Hepatic stellate cell (primary cell): ENCODE results near the gene SPTBN1.
A peak's percentile ranks its signal among the peaks of the same experiment; 100 is the strongest.

ENCODE experiments used
- DNase-seq: peaks from one replicate; pipeline ENCODE4 v3.0.0; 2011; ENCODE audit warnings: low spot score

Gene SPTBN1

GRCh38 chr2:54434229-54434628, 21.9 kb upstream of the SPTBN1 start:
- no peak for DNase-seq

DNA sequence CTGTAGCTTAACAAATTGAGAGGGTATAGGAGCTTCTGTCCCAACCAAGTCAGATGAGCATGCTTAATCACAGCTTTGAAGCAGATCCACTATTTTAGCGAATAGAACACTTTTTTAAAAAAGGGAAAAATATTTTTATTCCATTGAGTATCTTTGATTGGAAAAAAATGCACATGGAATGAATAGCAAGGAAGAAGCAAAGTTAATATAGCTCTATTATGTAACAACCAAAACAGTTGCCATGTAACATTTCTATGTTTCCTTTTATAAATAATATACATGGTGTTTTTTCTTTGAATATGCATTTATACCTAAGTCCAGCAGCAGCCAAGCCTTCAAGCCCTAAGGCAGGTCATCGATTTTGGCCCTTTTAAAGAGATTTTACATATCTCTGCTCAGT, 21.4 kb upstream of the SPTBN1 start:
- DNase-seq: no peak

- DNase-seq: no peak
Measured at GRCh38 chr2:54435325-54436226, 20.6 kb upstream of the SPTBN1 start.

GRCh38 chr2:54437588-54437987, 18.5 kb upstream of the SPTBN1 start:
- no peak for DNase-seq

GRCh38 chr2:54438271-54438670, 17.9 kb upstream of the SPTBN1 start:
- DNase-seq: no peak

DNA sequence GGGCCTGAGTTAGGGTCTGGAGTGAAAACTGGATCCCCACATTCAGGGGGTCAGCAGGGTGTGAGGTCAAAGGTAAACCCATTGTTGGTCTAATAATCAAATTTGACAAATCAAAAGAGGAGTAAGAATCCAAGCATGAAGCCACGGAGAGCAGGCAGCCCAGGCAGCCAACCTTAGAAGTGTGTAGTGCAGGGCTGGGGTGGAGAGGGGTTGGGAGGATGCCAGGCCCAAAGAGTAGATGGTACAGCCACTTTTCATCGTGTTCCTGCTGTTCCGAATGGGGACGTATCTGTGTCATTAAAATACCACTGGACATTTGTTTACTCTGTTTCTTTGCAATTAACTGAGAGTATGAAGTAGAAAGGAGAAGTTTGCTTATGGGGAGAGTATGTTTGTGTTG, 16.5 kb upstream of the SPTBN1 start:
- no peak for DNase-seq

GRCh38 chr2:54440050-54440449, 16.1 kb upstream of the SPTBN1 start:
- DNase-seq: no peak

DNA sequence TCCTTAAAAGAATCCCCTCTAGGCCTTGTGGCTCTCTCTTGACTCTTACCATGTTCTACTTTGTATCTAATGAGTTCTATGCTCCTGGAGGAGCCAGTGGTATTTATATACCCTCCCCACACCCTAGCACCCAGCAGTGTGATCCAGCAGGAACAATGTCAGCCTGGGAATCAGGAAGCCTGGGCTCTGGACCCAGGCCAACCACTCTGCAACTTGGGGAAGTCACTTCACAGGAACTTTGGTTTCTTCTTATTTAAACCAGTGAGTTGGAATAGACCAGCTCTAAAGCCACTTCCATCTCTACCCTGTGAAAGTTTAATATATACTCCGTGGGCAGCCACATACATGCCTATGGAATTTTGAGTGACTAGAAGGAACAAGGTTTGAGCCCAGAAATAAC, 11.6 kb upstream of the SPTBN1 start:
- DNase-seq: no peak

DNA sequence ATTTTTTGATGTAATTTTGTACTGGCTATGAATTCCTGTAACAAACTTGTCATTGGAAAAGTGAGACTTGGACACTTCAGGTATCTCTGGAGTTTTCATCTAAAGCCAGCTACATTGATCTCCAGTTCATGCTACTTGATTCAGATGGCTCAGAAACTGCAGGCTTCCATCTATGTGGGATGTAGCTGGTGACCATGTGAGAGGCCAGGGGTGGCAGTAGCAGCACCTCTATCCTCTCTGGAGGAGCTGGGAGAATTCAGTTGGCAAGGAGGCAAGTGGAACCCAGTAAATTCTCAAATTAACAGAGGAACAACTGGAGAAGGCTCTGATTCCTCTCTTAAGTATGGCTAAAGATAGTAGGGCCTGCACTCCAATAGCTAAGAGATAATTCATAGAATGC, 10.0 kb upstream of the SPTBN1 start:
- no peak for DNase-seq

- no peak for DNase-seq
Measured at GRCh38 chr2:54446625-54447024, 9.5 kb upstream of the SPTBN1 start.

- DNase-seq: no peak
Measured at GRCh38 chr2:54454548-54455130, 1.5 kb upstream of the SPTBN1 start.

GRCh38 chr2:54455131-54455562, 980 bp upstream of the SPTBN1 start:
- no peak for DNase-seq

DNA sequence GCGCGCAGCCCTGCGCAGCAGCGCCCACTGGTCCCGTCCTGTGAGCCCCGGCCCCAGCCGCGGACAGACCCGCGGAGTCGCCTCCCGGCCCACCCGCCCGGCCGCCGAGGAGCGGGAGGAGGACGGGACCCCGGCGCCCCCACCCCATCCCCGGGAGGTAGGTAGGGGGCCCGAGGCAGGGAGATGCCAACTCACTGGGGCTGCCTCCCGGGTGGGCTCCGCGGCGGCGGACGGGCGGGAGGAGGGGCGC, 160 bp downstream of the SPTBN1 start:
- DNase-seq: peak; percentile 60

DNA sequence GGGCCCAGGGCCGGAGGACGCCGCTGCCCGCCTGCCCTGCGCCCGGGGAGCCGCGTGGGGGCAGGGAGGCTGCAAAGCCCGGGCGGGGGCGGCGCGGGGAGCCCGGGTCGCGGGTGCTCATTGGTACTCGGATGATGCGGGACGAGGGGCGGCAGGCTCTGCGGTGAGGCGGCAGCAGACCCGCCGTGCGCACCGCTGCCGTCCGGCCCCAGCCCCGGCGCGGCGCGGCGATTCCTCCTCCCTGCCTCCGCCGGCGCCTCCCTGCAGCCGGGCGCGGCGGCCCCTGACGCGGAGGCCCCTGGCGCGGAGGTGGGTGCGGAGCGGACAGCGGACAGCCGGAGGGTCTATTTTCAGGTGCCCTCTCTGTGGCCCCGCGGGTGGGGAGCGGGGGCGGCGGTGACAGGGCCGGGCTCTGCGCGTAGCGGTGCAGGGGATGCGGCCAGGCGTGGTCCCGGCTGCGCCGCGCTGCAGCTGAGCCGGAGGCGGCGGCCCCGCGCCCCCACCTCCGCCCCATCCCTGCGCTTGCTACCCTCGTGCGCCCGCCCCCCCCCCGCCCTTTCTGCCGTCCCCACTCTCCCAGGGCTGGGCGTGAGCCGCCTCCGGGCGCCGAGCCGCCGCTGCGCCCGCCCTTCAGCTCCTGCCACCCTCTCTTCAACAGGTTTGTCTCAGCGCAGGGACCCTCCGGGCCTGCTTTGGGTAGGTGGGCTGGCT, 640 bp downstream of the SPTBN1 start:
- DNase-seq: peak; percentile 61

GRCh38 chr2:54457323-54458023, 1.3 kb downstream of the SPTBN1 start:
- peak; percentile 34 for DNase-seq

DNA sequence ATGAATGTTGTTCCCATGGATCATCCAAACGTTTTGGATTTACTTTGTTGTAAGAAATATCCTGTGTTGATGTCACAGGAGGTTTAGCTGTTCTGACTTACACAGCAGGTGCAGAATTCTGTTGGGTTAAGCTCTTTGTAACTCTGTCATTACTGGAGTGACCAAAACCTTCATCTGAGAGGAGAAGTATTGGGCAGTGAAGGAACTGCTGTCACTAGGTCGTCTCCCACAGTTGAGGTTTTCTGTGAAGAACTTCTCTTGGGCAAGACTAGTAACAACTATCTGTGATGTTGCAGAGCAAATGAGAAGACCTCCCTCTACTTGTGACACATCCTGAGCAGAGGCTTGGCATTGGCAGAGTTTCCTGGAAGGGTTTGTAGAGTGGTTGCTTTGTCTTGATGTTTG, 2.9 kb downstream of the SPTBN1 start:
- peak; percentile 67 for DNase-seq

- peak; percentile 36 for DNase-seq
Measured at GRCh38 chr2:54461261-54461660, 5.1 kb downstream of the SPTBN1 start.

- DNase-seq: no peak
Measured at GRCh38 chr2:54464341-54464740, 8.2 kb downstream of the SPTBN1 start.

GRCh38 chr2:54465143-54465542, 9.0 kb downstream of the SPTBN1 start:
- DNase-seq: no peak

- no peak for DNase-seq
Measured at GRCh38 chr2:54466870-54467269, 10.7 kb downstream of the SPTBN1 start.

- DNase-seq: no peak
Measured at GRCh38 chr2:54468673-54469072, 12.5 kb downstream of the SPTBN1 start.

DNA sequence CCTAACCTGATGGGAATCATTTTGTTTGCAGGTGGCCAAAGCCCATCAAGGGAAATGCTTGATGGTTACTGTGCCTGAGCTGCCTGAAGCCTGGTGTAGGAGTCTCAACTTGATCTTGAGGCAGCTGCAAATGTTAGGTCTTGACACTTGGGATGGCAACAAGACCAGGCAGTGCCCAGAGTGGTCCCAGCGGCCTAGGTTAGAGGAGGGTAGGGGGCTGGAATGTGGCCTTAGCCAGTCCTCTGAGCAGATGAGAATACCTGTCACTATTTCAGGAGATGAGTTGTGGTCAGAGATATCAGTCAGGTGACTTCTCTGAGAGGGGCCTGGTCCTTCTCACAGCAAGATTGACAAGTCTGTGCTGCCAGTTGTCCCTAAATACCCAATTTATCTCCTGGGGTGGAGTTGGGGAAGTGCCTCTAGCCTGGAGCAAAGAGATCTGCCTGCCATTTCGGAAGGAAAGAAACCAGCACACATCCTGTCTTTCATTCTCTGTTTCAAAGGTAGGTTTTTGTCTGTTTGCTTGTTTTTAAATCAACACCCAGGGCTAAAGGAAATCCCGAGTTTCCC, 13.4 kb downstream of the SPTBN1 start:
- no peak for DNase-seq
